ENCODE data around the gene NACAD.

NACAD gene

GRCh38 chr7:45136106-45137060 lies 47.6 kb upstream of the NACAD start (continued):
- TF ChIP-seq REPIN1 (tag by site-specific recombination; IDR thresholded peaks at IDR 0.05; ENCODE audit: low read depth) (no peak), ZNF670 (tag by site-specific recombination; IDR thresholded peaks at IDR 0.05; ENCODE audit: low read depth) (no peak), ZNF211 (tag by site-specific recombination; IDR thresholded peaks at IDR 0.05; ENCODE audit: low read depth) (no peak), ZNF473 (tag by site-specific recombination; IDR thresholded peaks at IDR 0.05) (no peak), ZNF580 (tag by site-specific recombination; IDR thresholded peaks at IDR 0.05) (no peak)

GRCh38 chr7:45133877-45134276 lies 45.1 kb upstream of the NACAD start:
- Histone ChIP-seq H3K9me3 (ENCODE audit: control insufficient read depth, insufficient read depth, low read depth, low read length) (no peaks in the 10 kb centered on the region), H3K4me3 (ENCODE audit: low read depth, low read length) (no peak overlapping the region), H3K27ac (ENCODE audit: extremely low read depth, low read depth, low read length) (no peak overlapping the region), H3K4me1 (ENCODE audit: control insufficient read depth, insufficient read depth, low read length) (no peaks in the 10 kb centered on the region), H3K36me3 (ENCODE audit: control insufficient read depth in 2 of 2, insufficient read depth in 1 of 2, low read length in 2 of 2) (no peaks in the 10 kb centered on the region)
- POLR2A ChIA-PET = no interaction called here
- CTCF ChIA-PET = interaction anchor here (0.7 to 6.1 kb wide), 2 partner anchors 160 to 277 kb away, joined by 3 to 159 read pairs; no protein-coding TSS in a partner anchor
- TF ChIP-seq ZNF266 (tag by site-specific recombination; IDR thresholded peaks at IDR 0.05; ENCODE audit: low read depth) (no peak), OSR2 (tag by site-specific recombination; IDR thresholded peaks at IDR 0.05) (no peak), SCRT1 (tag by site-specific recombination; IDR thresholded peaks at IDR 0.05; ENCODE audit: borderline replicate concordance) (no peak)

- Histone ChIP-seq H3K9me3 (ENCODE audit: control insufficient read depth, insufficient read depth, low read depth, low read length) (no peaks in the 10 kb centered on the region), H3K4me3 (ENCODE audit: low read depth, low read length) (no peak overlapping the region), H3K27ac (ENCODE audit: extremely low read depth, low read depth, low read length) (no peak overlapping the region), H3K4me1 (ENCODE audit: control insufficient read depth, insufficient read depth, low read length) (no peaks in the 10 kb centered on the region), H3K36me3 (ENCODE audit: control insufficient read depth in 2 of 2, insufficient read depth in 1 of 2, low read length in 2 of 2) (no peaks in the 10 kb centered on the region)
- ChIA-PET POLR2A (no interaction called here), CTCF (interaction anchor here (0.7 to 6.1 kb wide), 3 partner anchors 63 to 276 kb away, joined by 3 to 159 read pairs (median 3); no protein-coding TSS in a partner anchor)
- no peak for TF ChIP-seq ZNF473 (tag by site-specific recombination; IDR thresholded peaks at IDR 0.05)
- TF ChIP-seq ZNF549 (tag by site-specific recombination; IDR thresholded peaks at IDR 0.05) = no peak
- TF ChIP-seq ZNF350 (tag by site-specific recombination; IDR thresholded peaks at IDR 0.05) = no peak
- no peak for TF ChIP-seq ZNF555 (tag by site-specific recombination; conservative IDR thresholded peaks at IDR 0.05)
- TF ChIP-seq ZNF548 (tag by site-specific recombination; IDR thresholded peaks at IDR 0.05) = no peak
- no peak for TF ChIP-seq ZNF621 (tag by site-specific recombination; IDR thresholded peaks at IDR 0.05)
- TF ChIP-seq KLF9 (tag by site-specific recombination; IDR thresholded peaks at IDR 0.05; ENCODE audit: low read depth) = no peak
- TF ChIP-seq ZNF701 (tag by site-specific recombination; IDR thresholded peaks at IDR 0.05) = no peak
- TF ChIP-seq ZNF501 (tag by site-specific recombination; IDR thresholded peaks at IDR 0.05) = no peak
- no peak for TF ChIP-seq ZNF37A (tag by site-specific recombination; IDR thresholded peaks at IDR 0.05)
- no peak for TF ChIP-seq SCRT1 (tag by site-specific recombination; IDR thresholded peaks at IDR 0.05; ENCODE audit: borderline replicate concordance)
- no peak for TF ChIP-seq ZNF629 (tag by site-specific recombination; IDR thresholded peaks at IDR 0.05)
- TF ChIP-seq KLF1 (tag by site-specific recombination; IDR thresholded peaks at IDR 0.05) = no peak
- no peak for TF ChIP-seq ZNF777 (tag by site-specific recombination; IDR thresholded peaks at IDR 0.05; ENCODE audit: borderline replicate concordance)
- TF ChIP-seq ZNF354C (tag by site-specific recombination; IDR thresholded peaks at IDR 0.05; ENCODE audit: borderline replicate concordance, low read depth) = no peak
These were observed 44.6 kb upstream of the NACAD start for GRCh38 chr7:45133352-45133751.

Measured in HEK293 (cell line).